Gastroesophageal sphincter (tissue), 3 donors: ENCODE data around the gene RIPPLY1.

ENCODE experiments used
- CTCF ChIP-seq, 4 experiments: fragments of 200-600 bp in 2 of 4; fragments of 450-650 bp in 2 of 4; sonication (generic) in 1 of 4; IDR thresholded peaks; one replicate each; pipeline ENCODE4 v1.5.1; 2017 to 2019; ENCODE audit warnings: antibody characterized with exemption in 4 of 4, mild to moderate bottlenecking in 2 of 4, moderate library complexity in 2 of 4
- EP300 ChIP-seq: sonication (generic); formaldehyde crosslinking; IDR thresholded peaks from one replicate; pipeline ENCODE4 v1.6.1; 2017; ENCODE audit warnings: antibody characterized with exemption, mild to moderate bottlenecking
- POLR2A ChIP-seq, 2 donors: fragments of 450-650 bp; IDR thresholded peaks; one replicate each; pipeline ENCODE4 v1.6.1; 2017; ENCODE audit warnings: antibody characterized with exemption in 2 of 2, mild to moderate bottlenecking in 2 of 2, moderate library complexity in 1 of 2
- POLR2AphosphoS5 ChIP-seq: sonication (generic); formaldehyde crosslinking; IDR thresholded peaks from one replicate; pipeline ENCODE4 v1.6.1; 2017; ENCODE audit warnings: antibody characterized with exemption

- TF ChIP-seq CTCF (IDR thresholded peaks at IDR 0.05) (no peak), POLR2A (IDR thresholded peaks at IDR 0.05) (no peak), EP300 (no peak), POLR2AphosphoS5 (no peak)
These were observed 5.9 kb downstream of the RIPPLY1 start for GRCh38 chrX:106897259-106897658.
